Immature natural killer cell (primary cell): ENCODE measurements around the gene SETD5. TPM values are rescaled to one million over a fixed set of nuclear protein-coding genes. Genes with fewer than 3 reads are reported as not detected.
A peak's percentile ranks its signal among the peaks of the same experiment; 100 is the strongest.

Experiments used
- DNase-seq, 3 donors: peaks; one replicate each; pipeline ENCODE4 v3.0.0; 2022; ENCODE audit warnings: mixed read lengths in 1 of 3
- H3K27ac Mint-ChIP-seq, 6 donors: one replicate each; pipeline ENCODE4 v1.8.0; 2020; ENCODE audit warnings: mixed read lengths in 6 of 6, mild to moderate bottlenecking in 5 of 6, inconsistent platforms in 4 of 6, moderate library complexity in 3 of 6
- H3K27me3 Mint-ChIP-seq, 3 donors: one replicate each; pipeline ENCODE4 v1.8.0; 2020 to 2021; ENCODE audit warnings: low read depth in 3 of 3, mild to moderate bottlenecking in 3 of 3, mixed read lengths in 3 of 3, moderate library complexity in 3 of 3, inconsistent platforms in 1 of 3
- H3K36me3 Mint-ChIP-seq, 3 donors: one replicate each; pipeline ENCODE4 v1.8.0; 2020; ENCODE audit warnings: mixed read lengths in 3 of 3, inconsistent platforms in 2 of 3, mild to moderate bottlenecking in 2 of 3
- H3K4me1 Mint-ChIP-seq, 2 donors: one replicate each; pipeline ENCODE4 v1.8.0; 2020; ENCODE audit warnings: inconsistent platforms in 2 of 2, mild to moderate bottlenecking in 2 of 2, mixed read lengths in 2 of 2, moderate library complexity in 1 of 2
- H3K4me3 Mint-ChIP-seq, 5 donors: one replicate each; pipeline ENCODE4 v1.8.0; 2020; ENCODE audit warnings: mild to moderate bottlenecking in 5 of 5, mixed read lengths in 5 of 5, inconsistent platforms in 3 of 5, moderate library complexity in 3 of 5
- H3K9me3 Mint-ChIP-seq, 6 donors: one replicate each; pipeline ENCODE4 v1.8.0; 2020; ENCODE audit warnings: mild to moderate bottlenecking in 6 of 6, mixed read lengths in 6 of 6, inconsistent platforms in 4 of 6, moderate library complexity in 3 of 6
- polyA plus RNA-seq, 3 donors: library from polyadenylated mRNA; unstranded; fragments of 300-500 nt; fragmentation: Illumina TruSeq; gene quantifications; one replicate each; pipeline ENCODE4 v1.2.3, GENCODE V29; 2021

Gene SETD5
- 10 to 100 TPM; 13.7 to 50.2 (median 19.2) TPM for polyA plus RNA-seq

DNA sequence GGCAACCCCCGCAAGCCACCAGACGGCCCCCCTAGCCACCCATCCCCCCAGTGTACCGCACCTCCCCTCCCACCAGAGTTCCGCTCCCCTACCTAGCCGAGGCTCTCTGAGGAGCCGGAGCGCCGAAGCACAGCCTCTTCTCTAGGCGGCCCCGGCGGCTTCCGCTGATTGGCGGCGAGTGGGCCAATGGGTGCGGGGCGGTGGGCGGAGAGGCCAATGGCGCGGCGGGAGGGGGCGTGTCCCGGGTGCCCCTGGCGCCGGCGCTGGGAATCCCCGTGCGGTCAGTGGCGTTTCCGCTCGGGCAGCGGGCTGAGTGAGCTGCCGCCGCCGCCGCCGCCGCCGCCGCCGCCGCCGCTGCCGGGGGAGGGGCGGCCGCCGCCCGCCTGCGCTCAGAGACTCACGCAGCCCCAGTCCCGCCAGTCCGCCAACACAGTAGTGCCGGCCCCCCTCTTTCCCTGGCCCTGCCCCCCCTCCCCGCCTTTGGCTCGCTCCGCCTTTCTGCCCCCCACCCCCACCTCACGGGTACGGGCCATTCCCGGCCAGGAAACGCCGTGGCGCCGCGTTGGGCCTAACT, at the start of gene SETD5:
Gene SETD5, plus strand, starts transcription at position 284 of the 574 bp plus-strand sequence. CDS start 31,324 bp downstream, outside the sequence.
- peaks cover 0 to 6% (median 0%) of the 10 kb centered on the region in 3 donors for H3K36me3 Mint-ChIP-seq
- H3K27me3 Mint-ChIP-seq, result peaks cover 24 to 30% (median 28%) of the 10 kb centered on the region in 3 donors
- DNase-seq, result peak; percentile 99
- H3K27ac Mint-ChIP-seq, result peak within 1 kb of the TSS; percentile 94 to 100 (median 99)
- no peaks in the 10 kb centered on the region for H3K9me3 Mint-ChIP-seq
- peaks cover 68 to 81% of the 10 kb centered on the region in 2 donors for H3K4me1 Mint-ChIP-seq
- H3K4me3 Mint-ChIP-seq, result peak within 1 kb of the TSS; percentile 94 to 99 (median 97)

DNA sequence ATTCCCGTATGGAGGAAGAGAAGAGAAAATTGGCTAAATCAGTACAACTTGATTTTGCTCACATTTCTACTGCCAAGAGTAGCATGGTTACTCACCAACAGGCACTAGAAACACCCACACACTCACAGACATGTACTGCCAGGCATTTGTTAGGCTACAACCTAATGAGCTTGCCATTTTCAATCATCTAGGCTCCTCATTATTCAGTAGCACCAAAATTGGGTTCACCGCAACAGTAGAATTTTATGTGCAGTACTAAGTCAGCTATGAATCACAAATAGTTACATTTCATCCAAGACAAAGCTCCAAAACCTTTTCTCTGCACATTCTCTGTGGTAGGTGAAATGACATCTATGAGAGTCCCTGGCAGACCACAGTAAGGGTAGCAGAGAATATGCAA, 49.5 kb upstream of the SETD5 start:
- no peak for DNase-seq
- Mint-ChIP-seq H3K4me3 (no peak overlapping the region), H3K4me1 (peaks cover 0 to under 1% of the 10 kb centered on the region in 2 donors), H3K9me3 (no peaks in the 10 kb centered on the region), H3K36me3 (peaks cover 0 to 4% (median 0%) of the 10 kb centered on the region in 3 donors), H3K27ac (peak overlapping the region in 1 of 6 donors; percentile 2), H3K27me3 (peaks cover 0 to 2% (median 0%) of the 10 kb centered on the region in 3 donors)

DNA sequence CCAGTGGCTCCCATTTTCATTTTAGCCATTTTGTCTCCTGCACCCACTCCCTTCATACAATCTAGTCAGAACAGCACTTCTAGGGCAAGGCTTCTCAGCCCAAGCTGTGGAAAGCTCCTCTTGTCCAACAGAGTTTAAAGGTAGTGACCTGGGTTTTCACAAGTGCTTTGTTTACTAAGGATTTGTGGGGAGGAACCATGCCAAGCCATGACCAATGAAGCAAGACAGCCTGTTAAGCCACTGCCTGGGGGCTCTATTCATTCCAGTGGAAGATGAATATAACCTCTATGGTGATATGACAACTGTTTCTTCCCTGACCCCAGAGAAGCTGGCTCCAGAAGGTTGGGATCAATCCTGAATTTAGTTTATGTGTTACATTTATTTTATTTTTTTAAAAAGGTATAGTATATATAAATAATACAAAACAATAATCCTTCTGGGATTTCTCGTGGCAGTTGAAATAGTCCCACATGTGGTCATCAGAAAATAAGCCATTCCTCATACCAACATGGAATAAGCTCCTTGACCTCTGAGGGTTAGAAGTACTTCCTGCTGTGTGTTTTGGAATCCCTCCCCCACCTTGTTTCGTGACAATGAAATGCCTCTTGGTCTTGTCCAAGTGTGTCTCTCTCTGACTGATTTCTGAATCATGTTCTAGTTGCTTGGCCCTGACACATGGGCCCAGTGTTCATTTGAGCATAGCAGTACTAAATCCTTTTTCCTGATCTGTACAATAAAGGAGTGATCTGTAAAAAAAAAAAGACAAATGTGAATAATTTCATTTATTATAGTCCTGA, 47.9 kb upstream of the SETD5 start:
- H3K4me3 Mint-ChIP-seq, result no peak overlapping the region
- H3K27ac Mint-ChIP-seq, result no peak overlapping the region
- DNase-seq, result no peak
- peaks cover 0 to 4% (median 0%) of the 10 kb centered on the region in 3 donors for H3K36me3 Mint-ChIP-seq
- H3K9me3 Mint-ChIP-seq, result no peaks in the 10 kb centered on the region
- H3K4me1 Mint-ChIP-seq, result peaks cover 5 to 8% of the 10 kb centered on the region in 2 donors
- H3K27me3 Mint-ChIP-seq, result peaks cover 0 to 4% (median 0%) of the 10 kb centered on the region in 3 donors

DNA sequence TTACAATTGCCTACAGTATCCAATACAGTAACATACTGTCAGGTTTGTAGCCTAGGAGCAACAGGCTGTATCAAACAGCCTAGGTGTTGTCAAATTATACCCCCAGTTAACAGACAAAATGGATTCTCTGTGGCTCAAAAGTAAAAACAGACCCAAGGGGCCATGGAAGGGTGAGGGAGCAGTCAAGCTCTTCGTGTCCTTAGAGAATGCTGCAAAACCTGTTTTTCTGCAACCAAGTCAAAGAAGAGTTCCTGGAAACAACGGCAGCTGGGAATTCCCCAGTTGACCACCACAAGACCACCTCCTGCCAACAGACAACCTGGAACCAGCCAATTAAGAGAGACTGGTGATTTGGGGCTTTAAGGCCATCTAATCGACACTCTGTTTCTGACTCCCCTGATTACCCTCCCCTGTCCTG, 45.7 kb upstream of the SETD5 start:
- no peaks in the 10 kb centered on the region for H3K9me3 Mint-ChIP-seq
- peaks cover 0 to 4% (median 0%) of the 10 kb centered on the region in 3 donors for H3K36me3 Mint-ChIP-seq
- H3K27me3 Mint-ChIP-seq, result peaks cover 0 to 6% (median 0%) of the 10 kb centered on the region in 3 donors
- DNase-seq, result no peak
- peaks cover 5 to 11% of the 10 kb centered on the region in 2 donors for H3K4me1 Mint-ChIP-seq
- H3K4me3 Mint-ChIP-seq, result no peak overlapping the region
- no peak overlapping the region for H3K27ac Mint-ChIP-seq

- Mint-ChIP-seq H3K4me3 (no peak overlapping the region), H3K36me3 (peaks cover 0 to 2% (median 0%) of the 10 kb centered on the region in 3 donors), H3K27me3 (peaks cover 0 to 6% (median 0%) of the 10 kb centered on the region in 3 donors), H3K9me3 (no peaks in the 10 kb centered on the region), H3K27ac (peak overlapping the region in 1 of 6 donors; percentile 18), H3K4me1 (peaks cover 5 to 11% of the 10 kb centered on the region in 2 donors)
- peak; percentile 37 to 57 (median 45) for DNase-seq
Measured at GRCh38 chr3:9352917-9353752, 44.3 kb upstream of the SETD5 start.

DNA sequence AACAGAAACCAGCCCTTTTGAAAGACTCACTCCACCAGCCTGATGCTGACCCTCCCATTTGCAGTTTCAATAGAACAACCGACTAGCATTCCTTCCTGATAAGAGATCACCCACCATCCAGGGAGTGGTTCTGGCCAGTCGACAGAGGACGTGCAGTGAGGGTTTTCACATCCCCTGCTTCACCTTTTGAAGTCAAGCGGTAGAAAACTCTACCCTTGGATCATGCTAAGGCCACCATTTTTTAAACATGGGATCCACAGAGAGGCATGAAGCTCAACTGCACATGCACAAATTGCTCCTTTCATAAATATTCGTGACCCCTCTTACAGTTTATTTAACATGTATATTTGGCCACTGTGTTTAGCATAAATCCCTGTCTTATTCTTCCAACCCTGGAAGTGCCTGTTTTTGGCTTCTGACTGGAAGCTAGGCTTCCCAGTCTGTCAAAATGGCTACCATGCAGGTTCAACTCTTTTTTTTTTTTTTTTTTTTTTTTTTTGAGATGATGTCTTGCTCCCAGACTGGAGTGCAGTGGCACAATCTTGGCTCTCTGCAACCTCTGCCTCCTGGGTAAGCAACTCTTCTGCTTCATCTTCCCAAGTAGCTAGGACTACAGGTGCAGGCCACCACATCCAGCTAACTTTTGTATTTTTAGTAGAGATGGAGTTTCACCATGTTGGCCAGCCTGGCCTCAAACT, 35.6 kb upstream of the SETD5 start:
- Mint-ChIP-seq H3K4me1 (peaks cover 16 to 20% of the 10 kb centered on the region in 2 donors), H3K27me3 (peaks cover 7 to 16% (median 9%) of the 10 kb centered on the region in 3 donors), H3K36me3 (peaks cover 4 to 6% (median 5%) of the 10 kb centered on the region in 3 donors), H3K4me3 (peak overlapping the region in 4 of 5 donors; percentile 38 to 94 (median 66)), H3K27ac (peak overlapping the region in 5 of 6 donors; percentile 14 to 99 (median 94)), H3K9me3 (no peaks in the 10 kb centered on the region)
- no peak for DNase-seq

GRCh38 chr3:9362731-9363530, 34.5 kb upstream of the SETD5 start, which contains the start of gene THUMPD3:
Gene THUMPD3 (plus strand): TSS chr3:9363054. CDS start chr3:9365069, 2,015 bp downstream.
- peak within 1 kb of the TSS; percentile 94 to 99 (median 98) for H3K27ac Mint-ChIP-seq
- peak; percentile 88 to 90 (median 88) for DNase-seq
- peaks cover 4 to 6% (median 5%) of the 10 kb centered on the region in 3 donors for H3K36me3 Mint-ChIP-seq
- H3K9me3 Mint-ChIP-seq, result no peaks in the 10 kb centered on the region
- peak within 1 kb of the TSS; percentile 88 to 98 (median 97) for H3K4me3 Mint-ChIP-seq
- H3K27me3 Mint-ChIP-seq, result peaks cover 7 to 16% (median 9%) of the 10 kb centered on the region in 3 donors
- peaks cover 16 to 20% of the 10 kb centered on the region in 2 donors for H3K4me1 Mint-ChIP-seq

DNA sequence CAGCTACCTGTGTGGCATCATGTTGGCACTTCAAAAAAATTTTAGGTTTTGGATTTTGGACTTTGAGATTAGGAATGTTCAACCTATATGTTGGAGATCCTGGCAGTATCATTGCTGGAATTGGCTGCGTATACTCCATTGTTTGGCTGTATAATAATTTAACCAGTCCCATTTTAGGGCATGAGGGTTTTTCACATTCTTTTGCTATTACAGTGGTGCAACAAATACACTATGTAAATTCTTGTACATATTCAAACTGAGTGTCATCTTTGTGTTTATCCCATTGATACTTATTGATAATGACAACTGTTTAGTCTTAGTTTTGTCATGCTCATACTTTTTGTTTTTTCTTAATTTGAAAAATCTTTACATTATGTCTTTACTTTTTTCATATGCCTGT, 27.9 kb upstream of the SETD5 start:
- Mint-ChIP-seq H3K36me3 (peaks cover 9 to 32% (median 13%) of the 10 kb centered on the region in 3 donors), H3K27ac (no peak overlapping the region), H3K9me3 (no peaks in the 10 kb centered on the region), H3K4me3 (no peak overlapping the region), H3K4me1 (peaks cover 5 to 27% of the 10 kb centered on the region in 2 donors), H3K27me3 (no peaks in the 10 kb centered on the region)
- DNase-seq, result no peak

- Mint-ChIP-seq H3K27ac (peak overlapping the region in 1 of 6 donors; percentile 41), H3K27me3 (no peaks in the 10 kb centered on the region), H3K4me3 (no peak overlapping the region), H3K36me3 (peaks cover 19 to 57% (median 22%) of the 10 kb centered on the region in 3 donors), H3K9me3 (no peaks in the 10 kb centered on the region), H3K4me1 (peaks cover 0 to 42% of the 10 kb centered on the region in 2 donors)
- no peak for DNase-seq
Measured at GRCh38 chr3:9373465-9373864, 23.9 kb upstream of the SETD5 start.

DNA sequence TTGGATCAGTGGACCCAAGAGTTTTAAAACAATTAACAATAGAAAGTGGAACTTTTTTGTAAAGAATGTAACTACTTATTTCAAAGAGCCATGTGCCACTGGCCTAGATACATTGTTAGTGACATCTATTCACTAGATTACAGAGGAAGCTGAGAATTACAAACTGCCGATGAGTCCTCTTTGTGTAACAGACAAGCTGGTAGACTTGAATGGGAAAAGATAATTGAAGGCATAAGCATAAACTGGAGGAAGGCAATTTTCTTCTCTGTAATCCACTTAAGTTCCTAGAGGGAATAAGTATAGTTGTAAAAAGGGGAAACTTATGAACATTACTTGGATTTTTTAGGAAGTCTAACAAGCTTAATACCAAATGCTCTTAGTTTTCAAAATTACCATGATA, 19.4 kb upstream of the SETD5 start:
- no peak for DNase-seq
- peaks cover 0 to 35% of the 10 kb centered on the region in 2 donors for H3K4me1 Mint-ChIP-seq
- H3K4me3 Mint-ChIP-seq, result no peak overlapping the region
- no peaks in the 10 kb centered on the region for H3K9me3 Mint-ChIP-seq
- H3K36me3 Mint-ChIP-seq, result peaks cover 14 to 44% (median 15%) of the 10 kb centered on the region in 3 donors
- H3K27ac Mint-ChIP-seq, result peak overlapping the region in 2 of 6 donors; percentile 21 to 75
- H3K27me3 Mint-ChIP-seq, result peaks cover 0 to 3% (median 0%) of the 10 kb centered on the region in 3 donors

DNA sequence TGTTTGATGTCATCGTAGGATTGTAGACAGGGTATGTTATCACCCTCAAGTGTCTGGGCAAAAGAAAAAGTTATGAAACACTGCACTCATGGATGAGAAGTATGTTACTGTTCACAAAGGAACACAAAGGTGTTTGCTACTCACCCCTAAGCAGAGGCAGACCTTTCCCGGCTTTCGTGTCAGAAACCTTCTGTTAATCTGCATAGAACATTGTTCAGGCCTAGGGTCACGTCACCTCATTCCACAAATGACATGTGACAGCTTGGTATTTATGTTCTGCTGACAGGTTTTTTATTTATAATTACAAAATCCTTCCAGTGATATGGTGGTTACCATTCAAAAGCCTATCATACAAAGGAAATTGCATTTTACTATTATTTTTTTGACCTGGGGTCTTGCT, 18.1 kb upstream of the SETD5 start:
- no peak overlapping the region for H3K4me3 Mint-ChIP-seq
- H3K27ac Mint-ChIP-seq, result peak overlapping the region in 1 of 6 donors; percentile 12
- H3K4me1 Mint-ChIP-seq, result peaks cover 0 to 32% of the 10 kb centered on the region in 2 donors
- DNase-seq, result no peak
- peaks cover 15 to 42% (median 16%) of the 10 kb centered on the region in 3 donors for H3K36me3 Mint-ChIP-seq
- peaks cover 0 to 3% (median 0%) of the 10 kb centered on the region in 3 donors for H3K27me3 Mint-ChIP-seq
- no peaks in the 10 kb centered on the region for H3K9me3 Mint-ChIP-seq

- Mint-ChIP-seq H3K27me3 (peaks cover 0 to 3% (median 0%) of the 10 kb centered on the region in 3 donors), H3K4me3 (no peak overlapping the region), H3K36me3 (peaks cover 15 to 42% (median 20%) of the 10 kb centered on the region in 3 donors), H3K27ac (peak overlapping the region in 4 of 6 donors; percentile 1 to 81 (median 11)), H3K4me1 (peaks cover 0 to 34% of the 10 kb centered on the region in 2 donors), H3K9me3 (no peaks in the 10 kb centered on the region)
- DNase-seq, result no peak
Measured at GRCh38 chr3:9380014-9380413, 17.4 kb upstream of the SETD5 start.
